Testis (tissue), 2 donors: ENCODE data around the gene SLAMF1.

Experiments used
- CTCF ChIP-seq, 3 experiments: fragments of 450-650 bp in 2 of 3; fragments of 200-600 bp in 1 of 3; sonication (generic) in 1 of 3; IDR thresholded peaks; one replicate each; pipeline ENCODE4 v1.5.1; 2016 to 2019; ENCODE audit warnings: antibody characterized with exemption in 3 of 3, mild to moderate bottlenecking in 2 of 3, moderate library complexity in 1 of 3
- POLR2A ChIP-seq: fragments of 450-650 bp; IDR thresholded peaks from one replicate; pipeline ENCODE4 v1.6.1; 2017; ENCODE audit warnings: antibody characterized with exemption, mild to moderate bottlenecking, moderate library complexity

GRCh38 chr1:160659566-160659965 is 12.7 kb upstream of the SLAMF1 start:
- no peak for TF ChIP-seq CTCF (IDR thresholded peaks at IDR 0.05)
- TF ChIP-seq POLR2A: no peak
